H1 (cell line): ENCODE results near the gene SLC47A2. TPM values are rescaled to one million over a fixed set of nuclear protein-coding genes. Genes with fewer than 3 reads are reported as not detected.

Experiments
- GTF2F1 ChIP-seq: IDR thresholded peaks from 2 replicates; pipeline ENCODE4 v1.6.1; 2012; ENCODE audit warnings: low read depth, low read length, improper control_type of control experiment, borderline replicate concordance
- NRF1 ChIP-seq: IDR thresholded peaks from 2 replicates; pipeline ENCODE4 v1.6.1; 2011; ENCODE audit warnings: mild to moderate bottlenecking, low read depth, low read length, improper control_type of control experiment
- RNF2 ChIP-seq: fragments of 200-900, 300-1000 bp; sonication (generic); IDR thresholded peaks from 2 replicates; pipeline ENCODE4 v1.7.1; 2016; ENCODE audit warnings: borderline replicate concordance, low read depth, mild to moderate bottlenecking, antibody characterized with exemption, low read length; ENCODE audit not compliant: poor library complexity, severe bottlenecking; ENCODE audit errors: missing control alignments
- YY1 ChIP-seq: IDR thresholded peaks from 2 replicates; pipeline ENCODE4 v1.6.1; 2011; ENCODE audit warnings: low read depth, mild to moderate bottlenecking, low read length
- polyA plus RNA-seq, 7 experiments: library from polyadenylated mRNA; depleted of rRNA in 3 of 7; stranded (reverse) in 5 of 7; unstranded in 2 of 7; fragments of >200 nt in 5 of 7; fragments of 200-250 nt in 2 of 7; gene quantifications; 1 replicate in 5 of 7; 2 replicates in 1 of 7; 4 replicates in 1 of 7; pipeline versions ENCODE4 v1.2.1 to v1.2.3, GENCODE V29; 2011 to 2013; ENCODE audit warnings: missing spikeins in 2 of 7, mixed read lengths in 2 of 7
- total RNA-seq: library from RNA; stranded (reverse); fragmentation: NEBNext Ultra II Directional; extraction: Animal tissue kit (Norgen Biotek cat#: 25700); gene quantifications from 2 replicates; pipeline ENCODE4 v1.2.1, GENCODE V29; 2021

SLC47A2 gene
- total and polyA plus RNA-seq, 2 of the 8 experiments (the other 6 are each of a cell fraction or from before 2014, with no cell fraction given): not detected

DNA sequence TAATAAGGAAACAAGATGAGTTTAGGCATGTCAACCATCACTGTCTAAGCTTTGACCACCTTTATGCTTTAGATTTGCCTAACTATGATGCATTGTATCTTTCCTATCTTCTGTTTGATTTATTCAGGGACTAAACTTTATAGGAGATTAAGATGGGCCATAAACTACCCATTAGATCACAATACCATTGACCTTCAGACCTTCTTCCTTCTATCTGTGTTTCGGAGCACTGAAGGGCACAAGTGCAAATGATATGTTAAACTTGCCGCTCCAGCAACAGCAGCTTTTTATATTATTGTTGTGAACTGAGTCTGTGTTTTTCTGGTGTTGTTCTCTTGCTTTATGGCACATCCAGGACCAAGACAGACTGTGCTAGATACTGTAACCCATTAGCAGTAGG, 84.5 kb downstream of the SLC47A2 start (continued):
- TF ChIP-seq GTF2F1 (no peak), NRF1 (no peak), YY1 (no peak), RNF2 (no peak)
